GM18517 (cell line): Measurements from ENCODE around the gene HMX3.

ENCODE experiments used
- ATAC-seq: cut with Tn5 transposase; IDR thresholded peaks from one replicate; pipeline ENCODE4 v1.9.1; 2021; ENCODE audit warnings: mild to moderate bottlenecking, moderate library complexity; ENCODE audit not compliant: unreplicated experiment

The HMX3 gene

GRCh38 chr10:123147635-123148413 lies 12.1 kb downstream of the HMX3 start, which contains the start of gene HMX2:
Gene HMX2, plus strand, starts transcription at chr10:123148136. Its CDS starts 243 bp downstream, at chr10:123148379.
- ATAC-seq: no peak

- ATAC-seq: no peak
Measured at GRCh38 chr10:123148414-123149161, 12.8 kb downstream of the HMX3 start.

GRCh38 chr10:123149162-123149567 lies 13.4 kb downstream of the HMX3 start:
- ATAC-seq: no peak

GRCh38 chr10:123149568-123150270 lies 13.9 kb downstream of the HMX3 start:
- no peak for ATAC-seq

GRCh38 chr10:123150271-123150985 lies 14.7 kb downstream of the HMX3 start:
- ATAC-seq: no peak

- ATAC-seq: no peak
Measured at GRCh38 chr10:123150986-123151736, 15.4 kb downstream of the HMX3 start.

GRCh38 chr10:123151737-123152135 lies 16.0 kb downstream of the HMX3 start:
- ATAC-seq: no peak

- ATAC-seq: no peak
Measured at GRCh38 chr10:123153486-123154091, 17.8 kb downstream of the HMX3 start.

- ATAC-seq: peak; percentile 91
Measured at GRCh38 chr10:123154092-123154710, 18.4 kb downstream of the HMX3 start, which contains the start of gene BUB3. Gene BUB3, plus strand, starts transcription at chr10:123154402. Its CDS starts 516 bp downstream, at chr10:123154918.

- ATAC-seq: peak; percentile 25
Measured at GRCh38 chr10:123154711-123155505, 19.1 kb downstream of the HMX3 start.

- ATAC-seq: no peak
Measured at GRCh38 chr10:123156078-123156477, 20.3 kb downstream of the HMX3 start.

GRCh38 chr10:123157210-123157609 lies 21.4 kb downstream of the HMX3 start:
- no peak for ATAC-seq

- no peak for ATAC-seq
Measured at GRCh38 chr10:123158682-123159081, 22.9 kb downstream of the HMX3 start.

GRCh38 chr10:123160311-123160980 lies 24.7 kb downstream of the HMX3 start:
- no peak for ATAC-seq

GRCh38 chr10:123164319-123164718 lies 28.5 kb downstream of the HMX3 start:
- no peak for ATAC-seq

GRCh38 chr10:123165445-123166072 lies 29.8 kb downstream of the HMX3 start:
- ATAC-seq: no peak

- no peak for ATAC-seq
Measured at GRCh38 chr10:123166618-123167017, 30.8 kb downstream of the HMX3 start.
